ENCODE measurements around the gene FTO.

Gene FTO

DNA sequence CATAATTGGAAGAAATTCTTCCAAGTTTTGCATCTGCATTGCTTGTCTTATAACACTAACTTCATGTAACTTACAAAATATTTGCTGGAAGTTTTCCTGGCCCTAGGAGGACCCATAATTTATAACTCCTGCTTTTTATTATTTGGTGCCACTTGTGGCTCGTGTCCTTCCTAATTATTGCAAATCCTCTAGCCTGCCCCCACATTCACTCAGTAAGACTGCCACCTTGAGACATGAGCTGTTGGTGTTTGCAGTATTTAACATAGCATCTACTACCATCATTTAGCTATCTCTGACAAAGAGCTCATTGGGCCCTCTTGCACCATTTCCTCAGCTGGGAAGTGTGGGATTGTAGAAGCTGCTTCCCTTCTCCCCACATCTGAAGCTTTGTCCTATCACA lies 49.5 kb downstream of the FTO start:
- no peak for DNase-seq

DNA sequence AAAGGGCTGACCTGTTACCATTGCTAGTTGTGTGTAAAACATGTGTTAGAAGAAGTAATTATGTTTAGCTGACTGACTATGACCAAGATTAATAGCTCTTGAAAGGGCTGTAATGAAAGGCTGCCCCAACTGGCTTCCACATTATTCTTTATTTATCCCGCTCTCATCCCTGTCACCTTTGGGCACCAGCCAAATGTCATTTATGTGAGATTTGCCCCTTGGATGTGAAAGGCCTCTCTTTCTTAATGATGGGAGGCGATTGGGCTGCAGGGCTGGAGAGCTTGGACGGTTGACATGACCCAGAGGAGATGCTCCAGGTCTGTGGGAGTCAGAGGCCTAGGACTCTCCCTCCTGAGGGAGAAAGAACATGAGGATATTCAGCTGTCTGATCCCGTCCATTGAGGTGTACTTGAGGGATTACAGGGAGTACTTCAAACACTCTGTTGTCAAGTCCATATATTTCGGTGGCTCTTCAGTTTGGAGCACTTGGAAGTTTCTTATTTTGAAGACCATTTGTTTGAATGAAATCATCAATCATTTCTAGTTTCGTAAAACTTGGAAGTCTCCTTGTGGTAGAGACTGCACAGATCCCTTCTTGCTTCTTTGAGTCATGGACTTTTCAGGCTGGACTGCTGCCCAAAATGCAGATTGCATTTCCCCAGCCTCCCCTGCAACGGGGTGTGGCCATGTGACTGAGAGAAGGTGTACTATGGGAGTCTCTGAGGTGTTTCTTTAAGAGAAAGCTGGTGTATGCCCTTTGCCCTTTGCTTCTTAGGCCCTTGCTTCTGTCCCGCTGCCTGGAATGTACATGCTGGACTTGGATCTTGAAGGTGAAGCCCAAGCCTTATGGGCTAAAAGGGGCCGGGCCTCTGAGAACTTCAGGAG lies 51.3 kb downstream of the FTO start:
- DNase-seq, result no peak

DNA sequence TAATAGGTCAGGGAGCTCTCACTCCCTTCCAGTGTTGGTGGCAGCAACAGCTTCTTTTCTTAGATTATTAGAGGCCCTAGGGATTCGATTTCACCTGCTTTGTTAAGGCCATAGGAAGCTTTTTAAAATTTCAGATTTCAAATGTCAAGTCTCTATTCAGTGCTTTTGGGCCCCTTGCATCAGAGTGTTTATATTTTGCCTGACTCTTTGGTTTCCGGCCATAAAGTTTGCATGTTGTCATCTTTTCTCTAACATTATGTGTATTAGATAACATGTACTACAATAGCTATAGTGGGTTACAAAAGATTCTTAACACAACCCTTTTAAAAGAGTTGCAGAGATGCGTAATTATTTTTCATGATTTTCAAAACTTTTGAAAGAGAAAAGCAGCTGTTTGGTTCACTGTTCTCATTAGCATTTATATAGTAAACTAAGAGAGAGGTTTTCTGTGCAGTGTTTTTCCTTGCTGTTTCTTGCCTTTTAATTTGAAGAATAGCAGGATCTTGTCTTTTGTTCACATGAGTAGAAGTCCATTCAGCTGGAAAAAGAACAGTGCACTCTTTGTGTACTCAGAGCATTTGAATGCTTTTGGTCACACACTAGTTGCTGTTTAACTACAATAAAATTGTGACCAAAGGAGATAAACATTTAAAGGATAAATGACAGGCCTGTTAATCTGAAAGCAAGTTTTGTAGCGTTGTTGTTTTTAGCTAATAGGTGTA lies 52.5 kb downstream of the FTO start:
- DNase-seq, result no peak

DNA sequence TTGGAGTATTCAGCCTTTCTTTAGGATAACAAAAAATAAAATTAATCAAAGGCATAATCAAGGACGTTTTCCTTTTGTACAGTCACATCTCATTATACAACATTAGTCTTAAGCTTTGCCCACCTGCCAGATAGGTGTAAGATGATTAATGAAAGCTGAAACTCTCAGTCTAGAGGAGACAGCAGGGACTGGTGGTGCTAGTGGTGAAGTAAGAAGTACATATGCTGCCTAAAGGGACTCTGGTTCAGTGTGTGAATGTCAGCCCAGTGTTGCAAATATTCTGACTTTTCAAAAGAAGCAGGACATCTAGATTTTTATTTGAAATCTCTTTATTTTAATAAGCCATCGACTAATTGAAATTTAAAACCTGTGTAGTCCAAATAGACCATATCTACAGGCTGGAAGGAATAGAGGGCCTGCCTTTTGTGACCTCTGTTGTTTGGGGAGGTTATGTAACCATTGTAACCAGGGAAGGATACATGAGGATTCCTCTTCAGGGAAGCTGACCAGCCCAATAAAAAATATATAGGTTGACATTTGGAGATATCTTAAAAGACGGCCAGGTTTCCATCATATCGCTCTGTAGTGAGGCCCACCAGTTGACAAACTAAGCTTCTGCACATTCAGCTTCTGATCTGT lies 54.1 kb downstream of the FTO start:
- DNase-seq, result no peak

DNA sequence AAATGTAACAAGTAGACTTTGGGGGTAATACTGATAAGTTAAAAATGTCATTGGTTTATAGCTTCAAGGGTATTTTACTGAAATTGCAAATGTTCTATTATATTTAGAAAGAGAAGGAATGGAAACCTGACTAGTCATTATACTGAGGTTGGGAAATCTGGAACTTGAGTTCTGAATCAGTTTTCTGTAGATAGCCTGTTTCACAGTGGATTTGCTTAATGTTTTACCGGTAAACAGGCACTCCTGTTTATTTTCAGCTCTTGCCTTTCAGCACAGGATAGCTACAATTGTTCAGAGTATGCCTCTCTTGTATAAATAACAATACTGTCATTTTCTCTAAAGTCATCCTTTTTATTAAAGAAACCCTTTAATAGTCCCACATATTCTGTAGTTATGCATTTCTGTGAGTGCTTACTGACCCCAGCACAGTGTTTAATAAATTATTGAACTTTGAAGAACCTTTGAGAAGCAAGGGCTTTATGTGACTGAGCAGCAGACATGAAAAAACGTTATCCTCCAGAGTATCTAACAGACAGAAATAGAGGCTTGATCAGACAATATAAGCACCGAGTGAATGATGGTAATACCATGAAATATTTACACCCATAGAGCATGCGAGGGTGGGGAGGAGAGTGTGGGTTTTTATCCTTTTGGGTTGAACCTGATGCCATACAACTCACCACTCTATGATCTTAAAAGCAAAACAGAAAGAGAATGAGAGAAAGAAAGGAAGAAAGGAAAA lies 58.2 kb downstream of the FTO start:
- no peak for DNase-seq

DNA sequence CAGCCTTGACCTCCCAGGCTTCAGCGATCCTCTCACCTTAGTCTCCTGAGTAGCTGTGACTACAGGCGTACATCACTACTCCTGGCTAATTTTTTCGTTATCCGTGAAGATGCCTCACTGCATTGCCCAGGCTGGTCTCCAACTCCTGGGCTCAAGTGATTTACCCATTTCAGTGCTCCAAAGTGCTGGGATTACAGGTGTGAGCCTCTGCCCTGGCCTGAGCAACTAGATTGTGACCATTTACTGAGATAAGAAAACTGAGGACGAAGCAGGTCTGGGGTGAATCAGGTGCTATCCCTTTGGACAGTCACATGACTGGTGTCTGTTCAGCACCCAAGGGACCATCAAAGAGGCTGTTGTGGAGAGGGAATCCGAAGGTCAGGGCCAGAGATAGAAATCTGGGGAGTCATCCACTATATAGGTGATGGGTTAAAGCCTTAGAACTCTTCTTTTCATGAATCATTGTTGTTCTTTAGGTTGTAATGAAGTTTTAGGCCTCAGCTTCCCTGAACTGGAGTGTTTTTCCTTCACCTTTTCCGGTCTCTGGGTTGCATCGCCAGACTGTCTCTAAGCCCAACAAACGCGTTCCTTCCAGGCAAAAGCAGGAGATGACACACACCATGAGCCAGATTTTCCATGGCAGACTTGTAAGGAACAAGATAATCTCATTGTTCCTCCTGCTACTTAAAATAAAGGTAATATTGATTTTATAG lies 62.5 kb downstream of the FTO start:
- DNase-seq, result no peak

DNA sequence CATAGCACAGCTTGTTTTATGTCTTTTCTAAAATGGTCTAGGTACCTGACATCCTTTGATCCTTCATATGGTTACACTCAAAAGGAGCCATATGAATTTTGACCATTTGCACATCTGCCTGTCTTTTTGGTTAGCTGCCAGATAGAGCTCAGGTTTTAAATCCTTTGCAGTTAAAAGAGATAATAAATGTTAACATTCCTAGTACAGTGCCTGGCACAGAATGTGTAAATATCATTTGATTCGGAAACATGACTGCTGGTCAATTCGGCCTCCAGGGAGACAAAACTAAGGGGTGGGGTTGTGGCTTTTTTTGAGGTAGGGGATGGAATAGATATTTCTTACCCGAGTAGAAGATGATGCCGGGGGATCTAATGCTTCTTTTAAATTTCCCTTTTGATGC lies 64.2 kb downstream of the FTO start:
- DNase-seq, result no peak

DNA sequence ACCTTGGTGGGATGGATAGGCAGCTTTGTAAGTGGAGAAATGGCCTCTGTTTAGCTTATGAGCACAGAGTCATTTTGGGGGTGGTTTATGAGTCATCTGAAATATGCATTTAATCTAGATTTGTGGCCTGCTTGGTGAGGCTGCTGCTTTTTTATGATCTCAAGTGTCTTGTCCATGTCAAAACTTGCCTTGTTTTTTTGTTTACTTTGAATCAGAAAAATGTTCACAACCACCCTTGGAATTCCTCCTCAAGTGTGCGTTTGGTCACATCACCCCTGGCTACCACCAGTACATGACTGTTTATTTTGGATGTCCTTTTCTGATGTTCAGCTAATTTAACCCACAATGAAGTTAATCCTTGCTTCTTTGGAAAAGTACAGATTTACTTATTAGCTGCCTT lies 64.6 kb downstream of the FTO start:
- DNase-seq, result no peak

DNA sequence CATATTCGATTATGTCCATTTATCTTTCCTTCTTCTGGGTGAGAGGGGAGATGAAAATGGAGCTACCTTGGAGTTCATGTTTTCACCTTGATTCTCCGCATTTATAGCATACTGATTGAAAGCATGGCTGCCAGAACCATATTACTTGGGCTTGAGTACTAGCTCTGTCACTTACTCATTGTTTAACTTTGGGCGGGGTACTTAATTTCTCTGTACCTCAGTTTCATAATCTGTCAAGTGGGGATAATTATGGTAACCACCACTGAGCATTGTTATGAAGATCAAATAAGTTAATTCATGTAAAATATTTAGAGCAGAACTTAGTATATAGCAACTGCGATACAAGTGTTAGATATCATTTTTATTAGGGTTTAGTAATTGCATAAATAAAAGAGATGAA lies 65.2 kb downstream of the FTO start:
- DNase-seq, result no peak

DNA sequence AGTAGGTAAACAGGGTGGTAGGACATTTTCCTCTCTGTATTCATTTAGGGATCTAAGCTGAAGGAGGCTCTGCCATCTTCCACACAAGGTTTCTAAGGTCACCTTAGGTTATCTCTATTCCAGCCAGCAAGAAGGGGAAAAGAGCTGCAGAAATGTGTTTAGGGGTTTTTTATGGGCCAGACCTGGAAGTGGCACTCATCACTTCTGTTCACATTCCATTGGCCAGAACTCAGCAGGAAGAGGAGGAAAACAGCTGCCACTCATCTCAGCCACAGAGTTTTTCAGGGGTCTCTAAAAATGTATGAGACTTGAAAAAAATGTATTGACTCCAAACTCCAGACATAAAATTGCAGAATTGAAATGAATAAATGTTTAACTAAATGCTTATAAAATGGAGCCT lies 65.8 kb downstream of the FTO start:
- no peak for DNase-seq

DNA sequence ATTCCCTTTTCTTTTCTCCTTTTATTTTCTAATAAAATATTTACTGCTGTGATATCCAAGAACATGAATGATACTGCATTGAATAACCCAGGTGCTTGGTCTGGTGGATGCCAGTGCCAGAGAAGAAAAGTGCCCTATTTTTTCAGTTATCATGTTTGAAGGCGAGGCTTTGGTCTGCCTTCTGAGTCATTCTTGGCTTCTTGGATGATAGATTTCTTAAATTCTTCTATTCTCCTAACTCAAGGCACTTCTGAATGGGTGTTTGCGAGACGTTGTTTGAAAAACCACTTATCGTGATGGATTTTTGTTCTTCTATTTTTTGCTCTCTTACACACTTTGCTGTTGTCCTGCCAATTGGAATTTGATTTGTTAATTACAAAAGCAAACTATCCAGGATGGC lies 66.7 kb downstream of the FTO start:
- no peak for DNase-seq

DNA sequence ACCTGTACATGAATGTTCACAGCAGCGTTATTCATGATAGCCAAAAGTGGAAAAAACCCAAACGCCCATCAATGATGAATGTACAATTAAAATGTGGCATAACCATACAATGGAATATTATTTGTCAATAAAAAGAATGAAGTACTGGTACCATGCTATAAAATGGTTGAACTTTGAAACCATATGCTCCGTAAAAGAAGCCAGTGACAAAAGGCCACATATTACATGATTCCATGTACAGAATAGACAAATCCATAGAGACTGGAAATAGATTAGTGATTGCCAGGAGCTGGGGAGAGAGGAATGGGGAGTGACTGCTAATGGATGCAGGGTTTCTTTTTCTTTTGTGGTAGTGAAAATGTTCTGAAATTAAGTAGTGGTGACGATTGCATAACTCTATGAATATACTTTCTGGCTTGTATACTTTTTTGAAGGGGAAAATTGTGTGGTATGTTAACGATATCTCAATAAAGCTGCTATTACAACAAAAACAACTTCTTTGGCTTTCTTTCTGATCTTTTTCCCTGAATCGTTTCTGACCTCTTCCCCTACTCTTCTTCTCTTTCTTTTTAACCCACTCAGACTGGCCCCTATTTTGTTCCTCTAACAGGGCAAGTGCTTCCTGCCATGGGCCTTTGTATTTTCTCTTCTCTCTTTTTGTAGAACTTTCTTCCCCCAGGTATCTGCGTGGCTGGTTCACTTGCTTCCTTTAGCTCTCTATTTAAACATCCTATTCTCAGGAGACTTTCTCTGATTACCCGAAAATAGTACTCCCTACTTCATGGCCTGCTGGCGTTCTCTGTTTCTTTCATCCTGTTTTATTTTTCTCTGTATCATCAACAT lies 67.9 kb downstream of the FTO start:
- no peak for DNase-seq

DNA sequence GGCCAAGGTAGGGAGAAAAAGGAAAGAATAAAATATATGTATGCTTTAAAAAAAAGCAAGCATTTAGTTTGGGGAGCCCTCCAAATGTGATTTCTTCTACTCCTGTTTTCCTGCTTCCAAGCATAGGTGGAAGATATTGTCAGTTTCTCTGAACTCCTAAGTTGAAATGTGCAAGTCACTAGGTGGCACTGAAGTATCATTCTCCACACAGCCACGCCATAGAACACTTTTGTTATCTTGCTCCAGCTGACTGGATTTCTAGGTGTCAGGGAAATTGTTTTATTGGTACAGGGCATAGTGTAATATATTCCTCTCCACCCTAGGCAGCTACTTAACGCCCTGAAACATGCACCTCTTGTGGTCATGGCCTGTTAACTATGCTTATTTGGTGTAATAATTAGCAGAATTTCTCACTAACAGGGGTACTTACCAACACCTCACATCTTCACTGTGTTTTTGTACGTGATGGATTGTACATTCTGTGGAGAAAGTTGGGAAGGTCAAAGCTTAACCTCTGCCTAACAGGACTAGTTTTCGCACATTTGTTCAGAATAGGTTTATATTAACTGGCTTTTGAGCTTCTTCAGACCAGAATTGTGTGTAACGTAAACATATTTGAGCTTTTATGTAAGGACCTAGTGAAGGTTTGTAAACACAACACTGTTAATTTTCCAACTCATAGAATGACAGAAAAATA lies 69.3 kb downstream of the FTO start:
- DNase-seq, result peak in 22 of 56 donors; percentile 2 to 58 (median 13)

DNA sequence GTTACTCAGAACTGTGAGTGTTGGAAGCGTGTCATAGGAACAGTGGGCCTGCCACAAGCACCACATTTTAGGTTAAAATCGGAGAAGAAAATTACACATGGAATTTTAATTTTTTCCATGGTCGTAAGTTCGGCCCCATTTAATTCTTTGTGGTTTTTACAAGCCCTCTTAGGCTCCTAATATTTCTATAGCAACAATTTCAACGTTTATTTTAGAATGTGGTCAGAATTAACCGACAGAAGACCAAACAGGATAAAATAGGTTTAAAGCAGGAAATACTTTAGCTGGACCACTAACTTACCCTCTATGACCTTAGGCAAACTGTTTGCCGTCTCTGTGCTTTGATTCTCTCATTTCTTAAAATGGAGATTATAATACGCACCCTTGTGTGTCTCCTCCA lies 69.9 kb downstream of the FTO start:
- DNase-seq, result no peak

DNA sequence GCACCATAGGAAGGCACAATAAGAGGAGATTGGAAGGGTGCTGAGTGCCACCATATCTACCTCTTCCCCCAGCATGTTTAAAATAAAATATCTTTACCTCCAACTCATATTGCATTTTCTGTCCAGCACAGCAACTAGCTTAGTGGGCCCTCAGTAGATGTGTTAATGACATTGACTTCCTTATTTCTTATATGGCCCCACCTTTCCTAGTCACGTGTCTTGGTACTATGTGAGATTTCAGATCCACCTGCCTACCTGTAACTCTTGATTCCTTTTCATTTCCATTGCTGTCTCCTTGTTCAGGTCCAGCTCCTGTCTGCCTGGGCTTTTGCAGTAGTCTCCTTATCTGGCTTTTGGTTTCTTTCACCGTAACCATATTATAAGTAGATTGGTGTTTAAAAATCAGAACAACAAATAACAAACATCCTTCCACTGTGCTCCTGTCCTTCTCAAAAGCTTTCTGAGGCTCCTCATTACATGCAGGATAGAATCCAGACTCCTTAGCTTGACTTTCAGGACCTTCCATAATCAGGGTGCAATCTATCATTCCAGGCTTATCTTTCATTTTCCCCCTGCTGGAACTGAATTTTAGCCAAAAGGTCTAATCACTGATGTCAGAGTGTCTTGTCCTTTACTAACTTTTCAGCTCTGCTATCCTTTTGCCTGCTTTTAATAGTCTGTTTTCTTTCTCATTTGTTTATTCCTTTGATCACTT lies 71.3 kb downstream of the FTO start:
- DNase-seq, result no peak

DNA sequence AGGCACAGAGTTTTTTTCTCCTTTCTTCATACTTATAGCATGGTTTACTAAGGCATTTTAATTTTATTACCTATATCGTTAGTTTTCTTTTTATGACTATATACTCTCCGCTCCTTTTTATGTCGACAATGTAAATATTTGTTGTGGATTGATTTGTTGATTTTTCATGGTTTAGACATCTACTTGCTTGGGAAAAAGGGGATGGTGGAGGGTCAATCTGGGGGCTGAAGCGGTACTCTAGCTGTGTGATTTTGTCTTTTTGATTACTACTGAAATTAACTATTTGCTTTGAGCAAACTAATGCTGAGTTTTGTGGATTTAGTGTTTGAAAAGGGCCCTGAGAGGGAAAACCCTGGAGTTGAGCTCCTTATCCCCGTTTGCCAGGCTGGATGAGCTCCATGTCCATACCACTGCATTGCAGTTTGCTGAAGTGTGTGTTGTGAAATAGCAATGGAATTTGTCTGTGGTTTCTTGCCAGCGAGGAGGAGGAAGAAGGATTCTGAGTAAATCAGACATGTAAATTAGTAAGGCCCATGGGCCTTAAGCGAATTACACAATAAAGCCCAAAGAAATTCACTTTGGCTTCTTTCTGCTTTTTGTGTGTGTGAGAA lies 72.0 kb downstream of the FTO start:
- no peak for DNase-seq

DNA sequence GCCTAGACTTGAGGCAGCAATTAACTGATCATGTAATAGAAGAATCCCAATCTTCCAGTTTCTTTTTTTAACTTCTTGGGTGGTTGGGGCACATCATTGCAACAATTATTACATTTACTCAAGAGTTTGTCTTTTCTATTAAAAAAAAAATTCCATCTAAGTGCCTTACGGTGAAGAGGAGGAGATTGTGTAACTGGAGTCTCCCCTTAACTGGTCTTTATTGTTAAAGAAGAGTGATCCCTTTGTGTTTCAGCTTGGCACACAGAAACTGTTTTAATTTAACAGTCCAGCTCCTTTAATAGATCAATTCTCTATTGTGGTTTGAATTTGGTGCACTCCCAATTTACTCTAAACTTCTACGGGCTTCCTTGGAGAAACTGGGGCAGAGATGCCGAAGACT lies 75.2 kb downstream of the FTO start:
- DNase-seq, result no peak

DNA sequence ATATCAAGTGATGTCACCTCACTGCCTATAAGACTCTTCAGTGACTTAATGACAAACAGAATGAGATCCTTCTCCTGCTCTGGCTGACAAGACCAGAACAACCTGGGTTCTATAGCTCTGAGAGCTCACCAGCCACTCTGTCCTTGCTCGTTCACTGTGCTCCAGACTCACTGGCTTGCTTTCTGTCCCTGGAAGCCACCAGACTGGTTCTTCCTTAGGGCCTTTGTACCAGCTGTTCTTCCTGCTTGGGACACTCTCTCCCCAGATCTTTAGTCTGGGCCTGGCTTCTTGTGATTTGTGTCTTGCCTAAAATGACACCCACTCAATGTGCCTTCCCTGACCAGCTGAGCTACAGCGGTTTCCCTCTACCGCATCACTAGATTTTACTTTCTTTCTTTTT lies 76.1 kb downstream of the FTO start:
- DNase-seq, result no peak
